NCI-H748 (cell line): ENCODE data around the gene TNFSF9.
A peak's percentile ranks its signal among the peaks of the same experiment; 100 is the strongest.
"Not testable (repeated sequence)": the region's sequence is repeated elsewhere in the genome, so short reads cannot be mapped to it uniquely, and the experiment has no call there.

ENCODE experiments used
- DNase-seq: peaks from one replicate; lab custom pipeline; 2025; ENCODE audit not compliant: unreplicated experiment; lab: John Stamatoyannopoulos, UW

The TNFSF9 gene

GRCh38 chr19:6503407-6504201 lies 27.2 kb upstream of the TNFSF9 start:
- DNase-seq = no peak

GRCh38 chr19:6508028-6508771 lies 22.6 kb upstream of the TNFSF9 start:
- not testable (repeated sequence) for DNase-seq

- no peak for DNase-seq
These were observed 21.5 kb upstream of the TNFSF9 start for GRCh38 chr19:6509118-6509971.

- DNase-seq = no peak
These were observed 20.2 kb upstream of the TNFSF9 start for GRCh38 chr19:6510618-6511017.

- DNase-seq = no peak
These were observed 16.7 kb upstream of the TNFSF9 start for GRCh38 chr19:6514089-6514488.

- DNase-seq = no peak
These were observed 15.8 kb upstream of the TNFSF9 start for GRCh38 chr19:6514926-6515544.

- peak; percentile 81 for DNase-seq
These were observed 14.7 kb upstream of the TNFSF9 start for GRCh38 chr19:6516018-6516658.

GRCh38 chr19:6516659-6517291 lies 14.1 kb upstream of the TNFSF9 start:
- DNase-seq = peak; percentile 79

GRCh38 chr19:6518145-6518911 lies 12.5 kb upstream of the TNFSF9 start:
- DNase-seq = no peak

GRCh38 chr19:6519289-6519688 lies 11.5 kb upstream of the TNFSF9 start:
- DNase-seq = no peak

- no peak for DNase-seq
These were observed 8.8 kb upstream of the TNFSF9 start for GRCh38 chr19:6521718-6522646.

- DNase-seq = no peak
These were observed 8.1 kb upstream of the TNFSF9 start for GRCh38 chr19:6522712-6523111.

- no peak for DNase-seq
These were observed 6.5 kb upstream of the TNFSF9 start for GRCh38 chr19:6524311-6524710.

DNA sequence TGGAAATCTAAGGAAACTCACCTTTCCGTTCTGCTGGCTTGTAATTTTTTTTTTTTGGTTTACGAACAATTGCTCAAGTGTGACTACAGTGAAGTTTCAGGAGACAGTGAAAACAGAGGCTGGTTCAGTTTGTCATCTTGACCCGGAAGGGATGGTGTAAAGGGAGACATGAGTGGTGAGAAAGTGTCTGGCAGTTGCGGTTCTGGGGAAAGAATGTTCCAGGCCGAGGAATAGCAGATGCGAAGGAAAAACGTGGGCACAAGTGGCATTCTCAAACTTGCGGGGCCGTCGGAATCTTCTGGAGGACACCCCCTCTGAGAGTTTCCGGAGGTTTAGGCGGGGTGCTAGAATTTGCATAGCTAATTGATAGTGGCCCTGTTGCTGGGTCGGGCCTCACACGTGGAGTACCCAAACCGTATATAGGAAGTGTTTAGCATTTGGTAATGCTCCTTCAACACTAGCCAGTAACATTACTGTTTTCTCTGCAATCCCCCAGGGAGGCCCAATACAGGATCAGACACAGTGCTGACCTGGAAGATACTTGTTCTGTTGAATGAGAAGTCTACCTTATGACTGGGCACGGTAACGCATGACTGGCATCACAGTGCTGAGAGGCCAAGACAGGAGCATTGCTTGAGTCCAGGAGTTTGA lies 2.8 kb upstream of the TNFSF9 start:
- no peak for DNase-seq

GRCh38 chr19:6528544-6529121 lies 2.2 kb upstream of the TNFSF9 start:
- DNase-seq = no peak

- DNase-seq = no peak
These were observed 1.5 kb upstream of the TNFSF9 start for GRCh38 chr19:6529351-6529750.

- DNase-seq = no peak
These were observed 865 bp upstream of the TNFSF9 start for GRCh38 chr19:6529937-6530385.
